ENCODE results near the gene FARS2.

Gene FARS2

DNA sequence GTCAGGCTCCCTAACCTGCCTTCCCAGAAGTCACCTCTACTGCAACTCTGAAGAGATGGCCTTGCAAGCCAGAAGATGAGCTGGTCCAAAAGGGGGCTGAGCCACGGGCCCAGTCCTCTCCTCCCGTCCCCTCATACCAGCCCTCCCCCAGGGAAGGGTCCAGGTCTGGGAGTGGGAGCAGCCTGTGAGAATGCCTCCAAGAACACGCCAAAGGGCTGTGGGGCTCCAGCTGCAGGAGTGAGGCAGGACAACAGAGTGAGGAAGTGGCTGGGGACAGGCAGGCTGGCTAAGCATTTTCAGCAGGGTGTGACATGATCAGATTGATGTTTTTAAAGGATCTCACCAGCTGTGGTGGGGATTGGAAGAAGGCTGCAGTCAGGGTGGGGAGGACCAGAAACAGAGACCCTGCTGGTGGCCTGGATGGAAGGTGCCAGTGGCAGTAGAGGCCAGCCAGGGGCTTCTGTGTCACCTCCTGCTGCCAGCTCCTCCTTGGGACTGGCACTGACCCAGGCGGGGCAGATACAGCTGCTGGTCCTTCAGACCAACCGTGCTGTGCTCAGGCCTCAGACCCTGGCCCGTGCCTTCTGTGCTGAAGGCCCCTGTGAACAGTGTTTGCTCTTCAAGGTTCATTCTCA is 487.8 kb downstream of the FARS2 start:
- no peak for DNase-seq

DNA sequence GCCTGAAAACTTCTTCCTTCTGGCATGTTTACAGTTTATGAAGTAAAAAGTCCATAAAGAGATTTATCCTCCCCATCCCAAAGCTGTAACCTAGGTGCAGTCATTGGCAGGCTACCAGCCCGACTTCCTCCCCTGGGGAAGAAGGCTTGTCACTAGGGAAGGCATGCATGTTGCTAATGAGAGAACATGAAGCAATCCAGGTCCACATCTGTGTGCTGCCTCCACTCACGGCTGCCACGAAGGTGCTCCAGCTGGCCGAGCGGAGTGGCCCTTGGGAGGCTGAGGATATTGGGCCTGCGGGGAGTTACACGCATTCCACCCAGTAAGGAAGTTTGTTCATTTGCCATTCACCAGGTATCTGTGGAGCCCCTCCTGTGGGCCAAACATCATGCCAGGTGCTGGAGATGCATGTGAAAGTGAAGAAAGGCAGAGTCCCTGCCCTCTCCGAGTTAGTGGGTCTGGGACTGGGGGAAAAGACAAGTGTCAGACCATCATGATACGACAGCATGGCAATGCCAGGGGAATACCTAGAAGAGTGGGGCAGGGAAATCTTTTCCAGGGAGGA is 488.4 kb downstream of the FARS2 start:
- no peak for DNase-seq

DNA sequence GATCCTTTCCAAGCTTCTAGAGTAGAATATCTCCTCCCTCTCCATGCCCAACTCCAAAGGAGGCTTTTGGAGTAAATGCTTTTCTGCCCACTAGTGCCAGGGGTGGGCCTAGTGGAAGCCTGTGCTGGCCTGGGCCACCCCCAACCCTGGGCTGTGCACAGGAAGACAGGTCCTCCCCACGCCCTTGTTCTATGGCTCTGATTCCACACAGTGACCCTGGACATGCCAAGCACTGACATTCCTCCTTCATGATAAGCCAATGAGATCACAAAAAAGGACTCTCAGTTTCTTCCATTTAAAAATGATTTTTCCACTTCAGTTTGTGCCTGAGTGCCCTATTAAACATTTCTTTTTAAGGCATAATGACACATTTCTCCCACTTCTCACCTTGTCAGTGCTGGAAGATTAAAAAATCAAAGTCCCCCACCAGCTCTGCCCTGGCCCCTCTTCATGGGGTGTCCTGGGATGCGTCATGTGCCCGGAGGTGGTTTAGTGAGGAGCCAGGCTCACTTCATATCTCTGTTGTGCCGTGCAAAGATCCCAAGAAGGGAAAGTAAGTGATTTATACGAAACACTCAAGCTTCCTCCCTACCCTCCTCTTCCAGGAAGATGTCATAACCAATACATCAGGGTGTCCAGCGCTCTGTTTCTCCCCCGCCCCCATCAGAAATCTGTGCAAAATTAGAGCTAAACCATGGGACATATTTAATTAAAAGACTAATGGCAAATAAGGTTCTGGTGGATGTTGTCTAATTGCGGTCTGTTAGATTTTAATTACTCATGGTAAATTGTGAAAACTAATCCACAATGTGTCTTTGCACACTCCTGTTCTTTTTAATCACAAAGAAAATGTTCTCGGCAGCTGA is 490.4 kb downstream of the FARS2 start:
- no peak for DNase-seq

DNA sequence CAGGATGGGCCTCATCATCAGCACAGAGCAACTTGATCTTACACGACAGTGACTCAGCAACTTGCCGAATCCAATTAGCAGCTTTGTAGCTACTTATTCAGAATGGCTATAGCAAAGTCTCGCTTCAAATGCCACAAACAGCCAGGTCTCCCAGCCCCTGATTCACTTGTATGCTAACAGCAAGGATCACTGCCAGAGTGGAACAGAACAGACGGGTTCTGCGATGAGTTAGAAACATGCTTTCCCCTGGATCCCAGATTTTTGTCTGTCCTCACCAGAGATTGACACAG is 491.0 kb downstream of the FARS2 start:
- DNase-seq, result no peak

GRCh38 chr6:5753209-5753608 is 491.9 kb downstream of the FARS2 start:
- DNase-seq, result no peak

DNA sequence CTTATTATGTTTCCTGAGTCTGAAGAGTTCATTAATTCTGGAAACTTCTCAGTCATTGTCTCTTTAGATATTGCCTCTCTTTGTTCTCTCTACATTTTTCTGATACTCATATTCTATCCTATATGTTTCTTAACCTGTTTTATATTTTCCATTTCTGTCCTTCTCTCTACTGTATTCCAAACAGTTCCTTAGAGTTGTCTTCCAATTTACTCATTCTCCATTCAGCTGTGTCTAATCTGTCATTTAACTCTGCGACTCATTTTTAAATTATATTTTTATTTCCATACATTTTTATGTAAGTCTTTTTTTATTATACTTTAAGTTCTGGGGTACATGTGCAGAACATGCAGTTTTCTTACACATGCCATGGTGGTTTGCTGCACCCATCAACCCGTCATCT is 493.6 kb downstream of the FARS2 start:
- DNase-seq, result no peak

DNA sequence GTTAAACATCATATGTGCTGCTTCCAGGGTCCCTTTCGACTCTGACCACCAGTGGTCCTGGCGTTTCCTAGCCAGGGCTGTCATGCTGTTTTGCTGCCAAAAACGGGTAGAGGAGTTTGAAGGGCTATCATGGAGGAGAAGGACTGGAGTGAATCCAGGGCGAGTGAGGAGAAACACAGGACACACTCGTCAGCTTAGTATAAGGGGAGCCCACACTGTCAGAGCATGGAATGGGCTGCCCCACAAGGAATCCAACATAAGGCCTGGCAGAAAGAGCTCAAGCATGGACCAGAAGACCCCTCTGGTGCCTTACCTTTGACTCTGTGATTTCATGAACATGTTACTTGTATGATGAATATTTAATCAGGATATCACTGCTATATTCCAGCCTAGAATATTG is 498.3 kb downstream of the FARS2 start:
- DNase-seq, result no peak

DNA sequence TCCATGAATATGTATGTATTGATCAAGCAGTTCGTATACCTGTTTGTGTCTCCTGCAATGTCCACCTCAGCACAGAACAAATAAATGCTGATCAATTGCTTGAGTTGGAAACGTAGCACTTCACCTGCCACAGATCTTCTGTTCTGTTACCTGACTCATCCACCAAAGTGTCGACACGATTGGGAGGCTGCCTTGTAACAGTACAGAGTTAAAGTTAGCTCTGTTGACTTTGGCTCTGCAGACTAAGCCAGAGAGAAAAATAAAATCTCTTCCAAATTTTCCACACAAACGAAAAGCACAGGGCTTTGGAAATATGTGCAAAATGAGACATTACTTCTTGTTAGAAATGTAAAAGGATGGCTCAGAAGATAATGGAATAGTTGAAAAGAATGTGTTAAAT is 500.1 kb downstream of the FARS2 start:
- no peak for DNase-seq

DNA sequence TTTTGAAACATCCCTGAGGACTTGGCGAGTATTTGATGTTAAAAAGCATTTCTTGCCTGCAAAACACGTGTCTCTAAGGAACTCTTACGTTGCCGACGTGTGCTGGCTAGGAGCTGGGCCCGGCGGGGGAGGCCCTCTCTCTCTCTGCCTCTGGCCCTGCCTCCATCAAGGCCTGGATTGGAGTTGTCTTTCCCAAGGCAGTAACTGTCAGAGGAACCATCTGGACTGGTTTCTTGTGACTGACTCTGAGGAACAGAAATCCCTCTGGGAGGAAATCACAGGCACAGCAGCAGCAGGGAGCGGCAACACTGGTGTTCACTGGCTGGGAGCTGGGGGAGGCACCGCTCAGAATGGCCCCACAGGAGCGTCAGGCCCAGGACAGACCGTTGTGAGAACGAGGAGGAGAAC is 501.3 kb downstream of the FARS2 start:
- no peak for DNase-seq

DNA sequence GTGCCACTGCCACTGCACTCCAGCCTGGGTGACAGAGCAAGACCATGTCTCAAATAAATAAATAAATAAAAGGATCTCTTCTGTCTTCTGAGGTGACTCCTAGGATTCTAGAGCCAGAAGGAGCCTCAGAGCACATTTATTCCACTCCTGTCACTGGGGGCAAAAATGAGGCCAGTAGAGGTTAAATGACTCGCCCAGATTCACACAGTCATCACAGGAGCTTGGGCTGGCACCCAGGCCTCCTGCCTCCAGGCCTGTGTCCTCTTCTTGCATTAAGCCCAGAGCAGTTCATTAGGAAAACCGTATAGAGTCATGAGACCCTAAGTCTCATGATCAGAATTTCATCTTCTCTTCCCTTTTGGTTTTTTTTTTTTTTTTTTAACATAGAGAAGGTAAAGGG is 502.1 kb downstream of the FARS2 start:
- DNase-seq, result no peak

DNA sequence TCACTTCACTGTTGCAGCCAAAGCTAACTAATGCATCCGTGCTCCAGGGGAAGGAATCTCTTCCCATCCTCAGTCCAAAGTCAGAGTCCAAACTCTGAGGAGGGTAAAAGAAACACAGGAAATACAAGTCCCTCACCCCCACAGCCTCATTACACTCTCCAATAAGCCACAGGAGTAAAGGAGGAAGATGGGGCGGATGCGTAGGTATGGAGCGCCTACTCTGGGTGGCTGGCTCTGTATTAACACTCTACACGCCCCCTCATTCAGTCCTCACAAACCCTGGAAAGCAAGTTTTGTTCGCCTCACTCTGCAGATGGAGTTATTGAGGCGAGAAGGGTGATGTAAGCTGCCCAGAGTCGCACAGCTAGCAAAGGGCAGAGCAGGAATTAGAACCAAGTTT is 502.6 kb downstream of the FARS2 start:
- no peak for DNase-seq

GRCh38 chr6:5764401-5764955 is 503.2 kb downstream of the FARS2 start:
- no peak for DNase-seq

- no peak for DNase-seq
Measured at GRCh38 chr6:5765141-5765760, 503.9 kb downstream of the FARS2 start.

DNA sequence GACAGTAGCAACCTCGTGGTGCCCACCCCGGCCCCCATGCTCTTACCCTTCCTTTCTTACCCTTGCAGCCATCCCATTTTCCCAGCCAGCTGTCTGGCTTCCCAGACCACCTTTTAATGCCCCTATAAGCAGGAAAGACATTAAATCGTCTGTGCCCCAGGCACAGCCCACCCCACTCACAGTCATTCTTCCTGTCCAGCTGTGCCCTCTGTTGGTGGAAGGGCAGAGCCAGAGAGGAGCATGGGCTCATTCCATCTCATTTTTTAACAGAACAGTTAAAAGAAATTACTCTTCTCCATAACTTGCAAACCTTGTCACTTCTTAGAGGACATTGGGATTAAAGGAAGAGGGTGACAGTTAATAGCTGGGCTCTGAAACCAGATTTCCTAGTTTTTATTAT is 504.9 kb downstream of the FARS2 start:
- no peak for DNase-seq

- no peak for DNase-seq
Measured at GRCh38 chr6:5767471-5767870, 506.2 kb downstream of the FARS2 start.

DNA sequence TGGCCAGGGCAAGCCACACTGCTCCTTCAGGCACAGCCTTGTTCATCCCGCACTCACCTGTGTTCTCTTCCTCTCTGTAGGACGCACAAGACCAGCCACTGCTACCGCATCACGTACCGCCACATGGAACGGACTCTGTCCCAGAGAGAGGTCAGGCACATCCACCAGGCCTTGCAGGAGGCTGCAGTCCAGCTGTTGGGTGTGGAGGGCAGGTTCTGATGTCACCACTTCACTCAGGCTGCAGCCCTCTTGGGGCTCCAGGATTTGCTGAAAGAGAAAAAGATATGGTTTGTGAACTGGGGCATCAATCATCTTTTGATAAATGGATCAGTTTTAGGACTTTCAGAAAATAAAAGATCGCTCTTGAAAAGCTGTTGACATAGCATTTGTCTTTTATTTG is 509.9 kb downstream of the FARS2 start:
- DNase-seq, result no peak

DNA sequence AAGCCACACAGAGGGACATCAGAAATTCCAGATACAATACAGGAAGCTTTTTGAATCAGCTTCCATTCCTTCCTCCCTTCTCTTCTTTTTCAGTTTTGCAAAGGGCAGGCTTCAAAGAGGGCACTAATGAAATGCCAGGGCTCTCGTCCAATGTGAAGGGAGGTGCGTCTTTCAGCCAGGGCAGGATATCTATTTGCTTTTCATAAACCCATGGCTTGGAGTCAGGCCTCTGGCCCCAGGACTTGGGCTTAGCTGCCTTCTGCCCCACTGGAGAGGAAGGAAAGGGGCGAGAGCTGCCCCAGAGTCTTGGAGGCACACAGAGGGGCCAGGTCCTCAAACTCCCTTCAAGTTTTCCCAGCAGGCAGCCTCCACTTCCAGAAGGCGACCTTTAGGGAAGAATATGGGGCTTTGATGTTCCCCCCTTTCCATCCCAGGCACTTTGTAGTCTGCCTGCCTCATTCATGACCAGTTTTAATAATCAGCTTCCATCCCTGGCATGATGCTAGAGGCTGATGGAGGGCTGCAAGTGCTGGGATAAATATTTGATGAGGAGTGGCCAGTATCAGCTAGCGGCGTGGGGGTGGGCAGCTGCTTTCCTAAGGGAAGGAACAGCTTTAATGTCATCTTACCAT is 510.6 kb downstream of the FARS2 start:
- DNase-seq, result no peak

GRCh38 chr6:5772408-5773120 is 511.3 kb downstream of the FARS2 start:
- DNase-seq, result no peak

- no peak for DNase-seq
Measured at GRCh38 chr6:5776104-5776503, 514.8 kb downstream of the FARS2 start.

- DNase-seq, result no peak
Measured at GRCh38 chr6:5776706-5777390, 515.5 kb downstream of the FARS2 start.

- DNase-seq, result no peak
Measured at GRCh38 chr6:5778317-5778857, 517.1 kb downstream of the FARS2 start.

DNA sequence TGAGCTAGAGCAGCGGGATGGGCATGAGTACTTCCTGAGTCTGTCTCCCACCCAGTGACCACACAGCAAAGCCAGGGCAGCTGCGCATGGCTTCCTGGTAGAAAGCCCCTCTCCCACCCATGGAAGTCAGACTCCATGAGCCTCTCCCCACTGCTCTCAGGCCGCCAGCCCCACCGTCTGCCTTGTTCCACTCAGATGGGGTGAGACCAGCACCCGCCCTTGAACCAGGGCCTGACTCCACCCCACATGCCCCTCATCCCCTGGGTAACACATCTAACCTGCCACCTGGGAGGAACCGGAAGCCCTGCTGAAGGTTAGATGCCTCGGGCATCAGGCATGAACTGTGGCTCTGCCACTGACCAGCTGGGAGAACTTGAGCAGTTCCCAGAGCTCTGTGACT is 517.6 kb downstream of the FARS2 start:
- no peak for DNase-seq

Data from activated effector memory CD4-positive, alpha-beta T cell treated with Interleukin-2 at 50 U/mL for 16 hours (primary cell).